GM18909 (cell line): ENCODE data around the gene SELENOI.
"Not testable (repeated sequence)": the region's sequence is repeated elsewhere in the genome, so short reads cannot be mapped to it uniquely, and the experiment has no call there.

Experiments used
- ATAC-seq: cut with Tn5 transposase; IDR thresholded peaks from one replicate; pipeline ENCODE4 v1.9.1; 2021; ENCODE audit warnings: mild to moderate bottlenecking; ENCODE audit not compliant: unreplicated experiment, poor library complexity

The SELENOI gene

DNA sequence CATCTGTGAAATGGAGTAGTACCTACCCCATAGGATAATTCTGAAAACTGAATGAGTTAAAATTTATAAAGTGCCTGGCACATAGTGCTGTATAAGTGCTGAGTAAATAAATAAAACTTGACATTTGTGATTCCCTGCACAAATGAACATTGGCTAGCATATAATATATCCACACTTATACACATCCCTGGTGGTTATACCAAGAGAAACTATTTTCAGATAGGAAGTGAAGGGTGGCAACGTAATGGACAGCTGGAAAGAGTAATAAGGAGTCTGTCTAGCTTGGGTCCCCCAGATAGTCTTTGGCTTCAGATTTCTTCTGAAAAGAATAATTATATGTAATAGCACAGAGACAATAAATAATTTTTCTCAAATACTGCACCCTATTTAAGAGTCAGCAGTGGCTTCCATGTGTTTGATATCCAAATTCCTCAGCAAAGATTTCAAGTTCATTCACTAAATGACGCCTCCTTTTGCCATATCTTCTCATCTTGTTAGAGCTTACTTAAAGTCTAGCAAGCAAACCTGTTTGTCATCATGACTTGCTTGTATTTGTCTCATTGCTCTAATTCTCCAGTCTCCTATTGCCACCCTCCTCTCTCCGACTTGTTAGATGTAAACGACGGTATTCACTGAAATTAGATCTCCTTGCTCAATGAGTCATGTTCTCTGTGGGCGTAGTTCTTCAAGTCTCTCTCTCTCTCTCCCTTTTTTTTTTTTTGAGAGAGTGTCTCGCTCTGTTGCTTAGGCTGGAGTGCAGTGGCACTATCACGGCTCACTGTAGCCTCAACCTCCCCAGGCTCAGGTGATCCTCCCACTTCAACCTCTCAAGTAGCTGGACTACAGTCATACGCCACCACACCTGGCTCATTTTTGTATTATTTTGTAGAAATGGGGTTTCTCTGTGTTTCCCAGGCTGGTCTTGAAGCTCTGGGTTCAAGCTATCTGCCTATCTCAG, 9.4 kb downstream of the SELENOI start:
- ATAC-seq = no peak

DNA sequence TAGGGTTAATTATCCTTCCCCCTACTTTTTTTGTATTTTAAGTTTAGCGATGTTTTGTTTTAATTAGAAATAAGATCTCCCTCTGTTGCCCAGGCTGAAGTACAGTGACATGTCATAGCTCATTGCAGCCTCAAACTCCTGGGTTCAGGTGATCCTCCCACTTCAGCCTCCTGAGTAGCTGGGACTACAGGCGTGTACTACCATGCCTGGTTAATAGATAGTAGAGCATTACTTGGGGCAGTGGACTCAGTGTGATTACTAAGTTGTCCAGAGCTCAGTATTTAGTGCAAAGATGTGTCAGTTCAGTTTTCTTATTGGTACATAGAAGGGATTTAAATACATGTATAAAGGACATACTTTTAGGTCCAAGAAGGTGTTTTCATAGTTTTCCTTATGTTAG, 10.2 kb downstream of the SELENOI start:
- no peak for ATAC-seq

DNA sequence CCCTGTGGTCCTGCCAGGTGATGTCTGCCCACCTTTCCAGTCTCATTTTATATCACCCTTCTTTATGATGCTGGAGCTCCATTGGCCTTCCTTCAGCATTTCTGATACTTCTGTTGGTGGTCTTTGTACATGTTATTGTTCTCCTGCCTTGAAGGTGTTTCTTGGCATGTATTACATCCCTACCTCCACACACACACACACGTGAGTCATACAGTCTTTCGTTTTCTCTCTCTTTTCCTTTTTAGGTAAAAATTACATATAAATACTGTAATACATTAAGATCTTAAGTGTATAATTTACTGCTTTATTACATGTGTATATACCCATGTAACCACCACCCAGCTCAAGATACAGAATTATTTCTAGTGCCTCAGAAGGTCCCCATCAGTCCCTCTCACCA, 10.8 kb downstream of the SELENOI start:
- no peak for ATAC-seq

DNA sequence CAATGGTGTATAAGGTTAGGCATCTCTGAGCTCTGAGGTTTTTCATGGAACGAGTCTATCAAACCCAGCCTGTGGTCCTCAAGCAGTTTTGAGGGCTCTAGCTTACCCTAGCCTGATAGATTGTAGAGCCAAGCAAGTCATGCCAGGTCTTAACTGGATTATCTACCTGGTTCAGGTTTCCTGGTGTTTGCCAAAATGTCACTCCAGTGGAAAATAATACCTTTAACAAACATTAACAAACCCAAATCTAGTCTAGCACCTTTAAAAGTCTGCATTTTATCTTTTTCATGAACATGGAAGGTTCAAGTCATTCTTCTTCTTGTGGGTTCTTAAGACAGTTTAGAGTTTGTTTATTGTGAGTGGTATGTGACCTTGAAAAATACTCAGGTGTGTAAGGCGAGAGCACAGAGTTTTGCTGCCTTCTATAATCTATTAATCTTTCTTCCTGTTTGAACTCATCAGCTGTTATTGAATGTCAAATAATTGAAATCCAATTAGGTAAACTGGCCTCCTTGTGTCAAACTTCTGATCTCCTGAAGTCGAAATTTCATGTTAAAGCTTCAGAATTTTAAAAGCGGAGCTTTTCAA, 14.0 kb downstream of the SELENOI start:
- no peak for ATAC-seq

DNA sequence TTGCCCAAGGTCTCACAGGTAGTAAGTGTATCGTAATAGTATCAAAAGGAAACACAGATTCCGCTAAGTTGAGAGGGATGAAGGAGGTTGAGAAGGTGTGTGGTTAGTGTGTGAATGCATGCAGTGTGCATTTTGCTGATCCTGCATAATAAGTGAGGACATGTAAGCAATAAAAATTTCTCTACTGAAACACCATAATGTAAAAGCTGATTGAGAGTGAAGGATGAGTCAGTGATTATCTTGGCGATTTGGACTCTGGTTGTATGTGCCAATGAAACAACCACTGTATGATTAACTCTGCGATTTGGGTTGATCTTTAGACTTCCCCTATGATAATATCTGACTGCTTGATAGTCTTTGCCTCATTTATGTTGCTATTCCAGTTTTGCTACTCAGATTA, 17.4 kb downstream of the SELENOI start:
- ATAC-seq = no peak

DNA sequence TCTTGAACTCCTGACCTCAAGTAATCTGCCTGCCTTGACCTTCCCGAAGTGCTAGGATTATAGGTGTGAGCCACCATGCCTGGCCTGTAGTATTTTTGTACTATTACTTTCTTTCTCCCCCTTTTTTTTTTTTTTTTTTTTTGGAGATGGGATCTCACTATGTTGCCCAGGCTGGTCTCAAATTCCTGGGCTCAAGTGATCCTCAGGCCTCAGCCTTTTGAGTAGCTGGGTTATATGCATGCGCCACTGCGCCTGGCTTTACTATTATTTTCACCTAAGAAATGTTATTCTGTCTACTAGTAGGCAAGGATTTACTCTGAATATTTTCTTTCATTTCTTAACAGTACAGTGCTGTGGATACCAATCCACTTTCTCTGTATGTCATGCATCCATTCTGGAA, 18.0 kb downstream of the SELENOI start:
- no peak for ATAC-seq

DNA sequence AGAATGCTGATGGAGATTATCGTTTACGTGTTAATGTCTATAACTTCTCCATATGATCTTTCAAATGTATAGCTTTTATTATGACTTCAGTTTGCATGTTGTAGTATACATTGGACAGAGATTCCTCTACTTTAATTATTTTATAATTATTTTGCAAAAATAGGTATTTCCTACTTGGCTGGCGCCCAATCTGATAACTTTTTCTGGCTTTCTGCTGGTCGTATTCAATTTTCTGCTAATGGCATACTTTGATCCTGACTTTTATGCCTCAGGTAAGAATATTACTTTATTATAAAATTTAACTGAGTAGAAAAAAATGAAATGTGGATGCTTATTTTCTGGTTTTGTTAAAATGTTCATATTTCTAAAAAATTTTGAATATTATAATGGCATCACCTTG, 18.7 kb downstream of the SELENOI start:
- no peak for ATAC-seq

DNA sequence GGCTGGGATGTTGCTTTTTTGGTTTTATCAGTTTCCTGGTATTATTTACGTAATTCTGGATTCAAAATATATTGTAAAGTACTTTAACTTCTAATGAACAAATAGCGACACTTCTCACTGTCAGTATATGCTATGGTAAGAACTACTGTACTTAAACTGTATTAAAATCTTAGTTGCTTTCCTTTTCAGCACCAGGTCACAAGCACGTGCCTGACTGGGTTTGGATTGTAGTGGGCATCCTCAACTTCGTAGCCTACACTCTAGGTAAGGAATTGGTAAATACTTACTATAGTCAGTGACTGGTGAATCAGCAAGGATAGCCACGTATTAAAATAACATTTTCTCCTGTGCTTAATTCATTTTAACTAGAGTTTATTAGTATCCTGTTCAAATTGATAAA, 21.0 kb downstream of the SELENOI start:
- ATAC-seq = no peak

DNA sequence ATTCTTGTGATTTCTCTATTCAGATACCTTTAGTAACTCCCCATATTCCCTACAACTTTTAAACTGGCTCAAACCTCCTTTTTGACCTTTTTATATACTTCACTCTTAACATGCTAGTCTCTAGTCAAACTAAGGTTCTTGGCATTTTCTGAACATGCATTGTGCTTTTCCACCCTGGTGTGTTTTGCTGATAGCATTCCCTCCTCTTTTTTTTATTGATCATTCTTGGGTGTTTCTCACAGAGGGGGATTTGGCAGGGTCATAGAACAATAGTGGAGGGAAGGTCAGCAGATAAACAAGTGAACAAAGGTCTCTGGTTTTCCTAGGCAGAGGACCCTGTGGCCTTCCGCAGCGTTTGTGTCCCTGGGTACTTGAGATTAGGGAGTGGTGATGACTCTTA, 23.7 kb downstream of the SELENOI start:
- not testable (repeated sequence) for ATAC-seq

DNA sequence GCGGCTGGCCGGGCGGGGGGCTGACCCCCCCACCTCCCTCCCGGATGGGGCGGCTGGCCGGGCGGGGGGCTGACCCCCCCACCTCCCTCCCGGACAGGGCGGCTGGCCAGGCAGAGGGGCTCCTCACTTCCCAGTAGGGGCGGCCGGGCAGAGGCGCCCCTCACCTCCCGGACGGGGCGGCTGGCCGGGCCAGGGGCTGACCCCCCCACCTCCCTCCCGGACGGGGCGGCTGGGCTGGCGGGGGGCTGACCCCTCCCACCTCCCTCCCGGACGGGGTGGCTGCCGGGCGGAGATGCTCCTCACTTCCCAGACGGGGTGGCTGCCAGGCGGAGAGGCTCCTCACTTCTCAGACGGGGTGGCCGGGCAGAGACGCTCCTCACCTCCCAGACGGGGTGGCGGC, 25.0 kb downstream of the SELENOI start:
- ATAC-seq = not testable (repeated sequence)

DNA sequence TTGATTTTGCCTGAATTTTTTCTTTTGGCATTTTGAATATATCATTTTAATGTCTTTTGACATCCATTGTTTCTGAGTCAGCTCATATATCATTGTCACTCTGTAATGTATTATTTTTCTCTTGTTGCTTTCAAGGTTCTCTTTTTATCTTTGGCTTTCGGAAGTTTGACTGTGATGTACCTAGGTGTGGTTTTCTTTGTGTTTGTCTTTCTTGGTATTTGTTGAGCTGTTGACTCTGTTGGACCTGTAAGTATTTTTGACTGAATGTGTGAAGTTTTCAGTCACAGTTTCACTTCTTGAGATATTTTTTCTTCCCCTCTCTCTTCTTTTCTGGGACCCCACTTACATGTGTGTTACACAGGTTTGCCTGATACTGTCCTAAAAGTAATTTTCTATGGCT, 30.9 kb downstream of the SELENOI start:
- ATAC-seq = no peak

DNA sequence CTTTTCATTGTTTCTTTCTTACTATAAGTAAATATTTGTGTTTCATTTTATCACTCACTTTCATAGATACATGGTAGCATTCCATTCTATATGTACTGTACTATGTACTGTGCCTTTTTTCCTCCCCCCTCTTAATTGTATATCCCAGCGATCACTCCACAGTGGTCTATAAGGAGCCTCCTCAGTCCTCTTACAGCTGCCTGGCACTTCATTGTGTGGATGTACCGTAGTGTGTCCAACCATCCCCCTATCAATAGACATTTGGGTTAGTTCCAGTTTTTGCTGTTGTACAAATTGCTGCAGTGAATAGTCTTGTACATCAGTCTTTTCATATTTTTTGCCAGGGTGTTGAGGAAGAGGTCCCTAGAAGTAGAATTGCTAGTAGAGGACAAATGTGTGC, 34.3 kb downstream of the SELENOI start:
- no peak for ATAC-seq

DNA sequence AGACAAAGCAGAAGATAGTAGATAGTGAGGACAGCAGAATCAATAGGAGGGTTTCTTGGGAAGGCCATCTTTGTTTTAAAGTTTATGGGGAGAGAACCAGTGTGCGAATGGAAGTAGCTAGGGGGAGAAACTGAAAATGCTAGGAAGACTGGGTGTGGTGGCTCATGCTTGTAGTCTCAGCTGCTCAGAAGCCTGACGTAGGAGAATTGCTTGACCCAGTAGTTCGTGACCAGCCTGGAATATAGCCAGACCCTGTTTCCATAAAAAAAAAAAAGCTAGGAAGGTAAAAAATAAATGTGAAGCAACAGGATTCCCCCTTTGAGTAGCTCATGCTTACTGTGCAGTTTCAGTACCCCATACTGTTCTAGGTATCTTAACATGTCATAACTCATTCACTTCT, 36.6 kb downstream of the SELENOI start:
- no peak for ATAC-seq

DNA sequence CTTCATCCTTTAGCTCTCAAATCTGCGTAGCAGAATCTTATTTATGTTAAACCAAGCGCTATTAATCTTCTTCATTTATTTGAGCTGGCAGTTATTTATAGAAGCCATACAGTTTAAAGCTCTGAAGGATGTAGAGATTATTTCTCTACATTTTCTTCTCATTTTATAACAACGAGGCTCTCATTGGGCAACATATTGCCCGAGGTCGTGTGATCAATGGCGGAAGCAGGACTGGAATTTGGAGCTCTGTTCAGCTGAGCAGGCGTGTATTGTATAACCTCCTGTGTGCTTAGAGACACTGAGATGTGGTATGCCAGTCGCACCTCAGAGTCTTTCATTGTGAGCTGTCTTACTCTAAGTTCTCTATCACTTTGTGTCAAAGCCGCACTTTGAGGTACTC, 38.2 kb downstream of the SELENOI start:
- no peak for ATAC-seq

DNA sequence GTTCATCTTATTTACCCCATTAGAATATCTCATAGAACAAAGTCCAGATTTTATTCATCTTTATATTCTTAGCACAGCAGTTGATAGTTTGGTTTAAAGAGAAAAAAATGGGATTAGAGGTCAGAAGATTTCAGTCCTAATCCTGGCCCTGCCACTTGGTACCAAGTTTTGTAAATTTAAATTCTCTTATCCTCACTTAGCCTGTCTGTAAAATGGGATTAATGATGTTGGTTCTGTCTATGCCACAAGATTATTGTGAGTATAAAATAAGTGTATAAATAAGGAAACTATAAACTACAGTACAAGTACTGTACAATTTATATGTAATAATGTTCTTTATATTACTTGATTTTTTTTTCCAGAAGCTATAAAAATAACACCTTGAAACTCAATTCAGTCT, 38.7 kb downstream of the SELENOI start:
- ATAC-seq = no peak

DNA sequence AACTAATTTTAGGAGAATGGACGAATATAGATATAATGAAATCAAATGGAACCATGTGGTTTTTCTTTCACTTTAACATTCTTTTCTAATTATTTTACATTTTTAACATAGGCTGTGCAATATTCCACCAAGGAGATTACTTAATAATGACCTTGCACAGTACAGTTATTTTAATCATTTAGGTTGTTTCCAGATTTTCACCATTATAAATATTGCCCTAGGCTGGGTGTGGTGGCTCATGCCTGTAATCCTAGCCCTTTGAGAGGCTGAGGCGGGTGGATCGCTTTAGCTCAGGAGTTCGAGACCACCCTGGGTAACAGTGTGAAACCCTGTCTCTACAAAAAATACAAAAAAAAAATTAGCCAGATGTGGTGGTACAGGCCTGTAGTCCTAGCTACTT, 41.2 kb downstream of the SELENOI start:
- no peak for ATAC-seq

DNA sequence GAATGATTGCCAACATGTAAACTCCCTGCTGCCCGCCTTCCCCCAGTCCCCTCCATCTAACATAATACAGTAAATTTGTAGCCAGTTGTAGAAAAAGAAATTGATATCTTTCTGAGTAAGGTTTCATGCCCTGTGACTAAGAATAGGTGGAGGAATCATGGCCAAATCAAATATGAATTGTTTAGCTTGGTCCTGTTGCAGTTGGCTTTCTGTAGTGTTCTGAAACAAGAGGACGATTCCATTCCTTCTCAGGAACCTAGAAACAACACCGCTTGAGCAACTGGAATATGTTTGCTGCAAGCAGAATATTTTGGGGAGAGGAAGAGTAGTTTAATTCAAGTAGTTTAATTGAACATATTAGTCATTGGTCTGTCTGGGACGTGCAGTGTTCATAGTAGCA, 48.8 kb downstream of the SELENOI start:
- ATAC-seq = no peak

DNA sequence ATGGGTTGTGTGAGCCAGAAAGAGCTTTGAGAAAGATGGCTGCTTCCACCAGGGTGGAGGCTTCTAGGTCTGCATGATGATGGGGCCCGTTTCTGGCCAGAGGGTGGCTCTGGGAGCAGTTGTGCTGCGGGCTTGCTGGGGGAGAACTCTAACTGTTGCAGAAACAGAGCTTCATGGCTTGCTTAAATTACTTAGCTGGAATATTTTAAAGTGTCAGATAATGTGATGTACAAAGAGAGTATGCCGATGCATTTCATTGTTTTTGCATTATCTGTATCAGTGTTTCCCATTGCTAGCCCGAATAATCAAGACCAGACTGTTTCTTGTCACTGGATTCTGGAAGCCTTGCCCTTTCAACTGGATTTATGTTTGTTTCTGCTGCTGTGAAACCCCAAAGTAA, 49.5 kb downstream of the SELENOI start:
- no peak for ATAC-seq

DNA sequence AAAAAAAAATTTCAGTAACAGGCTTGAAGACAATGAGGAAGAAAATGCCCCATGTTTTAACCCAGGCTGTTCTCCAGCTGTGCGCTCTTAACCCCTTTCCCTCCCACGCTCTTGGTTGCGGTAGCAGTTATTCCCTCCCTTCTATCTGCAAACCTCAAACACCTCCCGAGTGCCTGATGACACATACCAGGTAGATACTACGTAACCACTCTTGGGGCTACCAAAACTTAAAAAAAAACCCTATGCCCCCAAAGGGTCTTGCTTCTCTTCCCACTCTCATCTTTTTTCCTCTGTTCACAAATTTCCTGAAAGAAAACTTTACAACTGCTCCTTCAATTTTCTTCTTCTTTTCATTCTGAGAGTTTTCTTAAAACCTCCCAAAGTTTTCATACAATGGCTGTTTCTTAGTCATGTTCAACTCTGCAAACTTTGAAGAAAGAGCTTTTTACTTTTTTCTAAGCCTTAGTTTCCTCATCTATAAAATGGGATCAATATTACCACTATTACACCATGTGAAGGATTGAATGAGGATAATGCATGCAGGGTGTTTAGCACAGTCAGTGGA, 50.9 kb downstream of the SELENOI start:
- ATAC-seq = no peak

DNA sequence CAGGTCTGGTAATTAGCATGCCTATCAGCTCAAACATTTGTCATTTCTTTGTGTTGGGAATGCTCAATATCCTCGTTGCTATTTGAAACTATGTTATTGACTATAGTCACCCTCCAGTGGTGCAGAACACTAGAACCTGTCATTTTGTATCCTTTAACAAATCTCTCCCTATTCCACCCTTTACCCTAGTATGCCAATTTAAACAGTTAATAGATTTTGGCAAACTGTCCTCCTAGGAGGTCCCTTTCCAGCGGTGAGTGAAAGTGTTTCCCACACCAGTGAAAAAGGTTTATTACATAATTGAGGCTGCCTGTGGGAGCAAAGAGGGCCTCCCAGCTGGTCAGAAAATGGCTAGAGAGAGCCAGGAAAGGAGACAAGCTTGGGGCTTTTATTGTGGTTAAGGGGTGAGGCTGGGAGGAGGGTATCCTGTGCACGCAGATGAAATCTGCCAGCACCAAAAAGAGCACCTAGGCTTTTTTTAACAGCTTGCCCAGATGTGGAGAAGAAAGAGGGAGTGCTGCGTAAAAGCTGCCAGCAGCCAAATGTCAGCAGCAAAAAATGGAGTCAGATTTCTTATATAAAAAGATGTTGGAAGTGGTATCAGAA, 53.9 kb downstream of the SELENOI start:
- ATAC-seq = no peak

DNA sequence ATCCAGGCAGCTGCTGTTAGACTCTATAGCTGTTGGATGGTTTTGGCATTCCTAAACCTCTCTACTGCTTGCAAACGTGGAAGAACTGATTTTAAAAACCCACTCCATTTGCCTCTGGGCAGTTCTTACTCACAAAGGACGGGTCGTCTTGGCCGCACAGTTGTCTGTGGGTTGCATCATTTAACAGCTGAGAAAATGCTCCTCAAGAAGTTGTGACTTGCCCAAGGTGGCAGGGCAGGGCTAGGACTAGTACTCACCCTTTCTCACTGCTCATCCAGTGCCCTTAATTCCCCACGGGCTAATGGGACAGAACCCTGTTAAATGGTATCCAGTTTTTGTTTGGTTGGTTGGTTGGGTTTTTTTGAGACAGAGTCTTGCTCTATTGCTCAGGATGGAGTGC, 54.8 kb downstream of the SELENOI start:
- no peak for ATAC-seq
